HG02938 (cell line): ENCODE measurements around the gene PRICKLE2.

Experiments used
- ATAC-seq: cut with Tn5 transposase; IDR thresholded peaks from one replicate; pipeline ENCODE4 v1.9.1; 2021; ENCODE audit warnings: mild to moderate bottlenecking, moderate library complexity; ENCODE audit not compliant: unreplicated experiment

PRICKLE2 gene

DNA sequence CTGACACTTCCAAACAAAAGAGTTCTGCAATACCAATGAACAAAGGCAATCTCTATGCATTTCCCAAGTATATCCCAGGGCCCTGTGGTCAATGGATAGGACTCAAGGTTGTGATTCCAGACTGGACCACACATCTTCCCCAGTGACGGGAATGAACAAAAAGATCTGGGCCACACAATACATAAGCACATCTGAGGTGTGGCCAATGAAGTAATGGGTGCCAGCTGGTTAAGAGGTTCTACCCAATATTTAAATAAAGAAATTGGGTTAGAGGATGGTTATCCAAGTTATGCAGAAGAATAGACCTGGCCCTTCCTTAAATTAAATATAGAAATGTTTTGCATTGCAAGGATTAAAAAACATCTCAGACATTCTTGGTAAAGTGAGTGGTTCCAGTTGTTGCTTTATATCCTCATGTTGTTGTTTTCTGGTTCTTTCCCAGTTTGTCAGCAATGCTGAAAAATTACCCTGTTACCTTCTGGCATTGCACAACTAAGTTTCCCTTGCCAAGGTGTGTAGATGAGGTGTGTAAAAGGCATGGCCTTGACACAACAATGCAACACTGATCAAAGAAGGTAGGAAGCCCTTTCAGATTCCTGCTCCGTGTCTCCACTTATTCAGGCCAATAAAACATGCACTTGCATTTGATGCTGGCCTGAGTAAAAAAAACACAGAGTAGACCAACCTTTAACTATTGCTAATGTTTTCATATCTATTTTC, 86.5 kb downstream of the PRICKLE2 start:
- ATAC-seq, result no peak

DNA sequence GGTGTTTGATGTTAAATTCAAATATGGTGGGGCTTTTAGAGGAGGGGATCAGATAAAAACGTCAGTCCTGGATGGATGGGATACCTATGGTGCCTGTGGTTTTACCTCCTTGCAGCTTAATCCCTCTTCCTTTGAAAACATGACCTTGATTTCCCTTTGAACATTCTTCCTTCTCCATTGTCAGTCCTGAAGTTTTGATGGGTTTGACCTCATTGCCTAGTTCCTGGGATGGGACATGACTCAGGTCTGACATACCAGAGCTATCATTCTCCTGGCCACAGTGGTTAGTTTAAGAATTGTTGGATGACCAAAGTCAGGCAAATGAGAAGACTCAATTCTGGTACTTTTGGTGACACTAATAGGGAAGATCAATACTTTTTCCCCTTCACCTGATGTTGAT, 87.2 kb downstream of the PRICKLE2 start:
- no peak for ATAC-seq

DNA sequence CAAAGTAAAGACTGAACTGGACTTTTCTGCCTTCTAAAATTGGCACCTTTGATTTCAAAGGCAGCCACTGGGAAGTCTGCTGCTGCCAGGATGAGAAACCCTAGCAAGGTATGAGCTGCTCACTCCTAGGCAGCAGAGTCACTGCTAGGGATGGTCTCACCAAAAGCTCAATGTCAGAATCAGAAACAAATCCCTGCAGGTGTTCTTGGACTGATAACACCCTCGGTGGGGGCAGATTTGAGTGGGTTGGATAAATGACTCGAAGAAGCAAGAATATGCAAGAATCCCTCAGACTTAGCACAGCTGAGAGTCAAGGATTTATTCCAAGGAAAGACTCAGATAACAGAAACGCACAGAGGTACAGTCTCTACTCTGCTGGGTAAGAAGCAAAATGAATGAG, 90.4 kb downstream of the PRICKLE2 start:
- ATAC-seq, result no peak

DNA sequence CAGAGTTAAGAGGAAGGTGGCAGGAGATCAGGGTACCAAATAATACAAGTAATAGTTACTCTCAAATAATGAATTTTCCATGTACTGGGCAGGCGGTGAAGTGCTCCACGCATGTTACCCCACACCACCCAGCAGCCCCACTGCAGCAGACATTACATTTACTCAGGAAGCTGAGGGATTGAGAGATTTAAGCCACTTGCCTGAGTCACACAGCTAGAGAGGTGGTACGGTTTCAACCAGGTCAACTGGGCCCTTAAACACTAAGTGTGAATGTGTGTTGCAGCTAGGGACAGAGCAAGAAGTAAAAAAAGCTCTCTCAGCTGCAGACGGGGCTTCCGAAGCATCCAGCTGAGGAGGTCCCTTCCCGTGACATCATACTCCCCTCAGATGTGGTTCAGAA, 91.3 kb downstream of the PRICKLE2 start:
- ATAC-seq, result no peak

DNA sequence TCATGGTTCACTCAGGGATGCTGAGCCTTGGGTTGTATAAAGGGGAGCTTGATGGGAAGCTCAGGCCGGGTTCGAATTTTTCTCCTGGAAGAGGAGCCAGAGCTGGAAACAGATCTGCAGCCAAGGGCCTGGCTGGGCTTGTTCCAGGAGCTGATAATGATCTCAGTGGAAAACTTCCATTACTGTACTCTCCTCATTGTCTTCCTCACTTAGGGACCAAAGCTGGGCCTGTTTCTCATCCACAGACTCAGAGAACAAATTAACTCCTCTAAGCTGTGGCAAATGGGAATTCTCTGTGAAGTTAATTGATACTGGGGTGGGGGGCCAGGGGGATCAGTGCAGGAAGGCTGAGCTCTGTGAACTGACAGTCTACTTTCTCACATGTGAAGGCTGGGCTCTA, 92.0 kb downstream of the PRICKLE2 start:
- no peak for ATAC-seq

DNA sequence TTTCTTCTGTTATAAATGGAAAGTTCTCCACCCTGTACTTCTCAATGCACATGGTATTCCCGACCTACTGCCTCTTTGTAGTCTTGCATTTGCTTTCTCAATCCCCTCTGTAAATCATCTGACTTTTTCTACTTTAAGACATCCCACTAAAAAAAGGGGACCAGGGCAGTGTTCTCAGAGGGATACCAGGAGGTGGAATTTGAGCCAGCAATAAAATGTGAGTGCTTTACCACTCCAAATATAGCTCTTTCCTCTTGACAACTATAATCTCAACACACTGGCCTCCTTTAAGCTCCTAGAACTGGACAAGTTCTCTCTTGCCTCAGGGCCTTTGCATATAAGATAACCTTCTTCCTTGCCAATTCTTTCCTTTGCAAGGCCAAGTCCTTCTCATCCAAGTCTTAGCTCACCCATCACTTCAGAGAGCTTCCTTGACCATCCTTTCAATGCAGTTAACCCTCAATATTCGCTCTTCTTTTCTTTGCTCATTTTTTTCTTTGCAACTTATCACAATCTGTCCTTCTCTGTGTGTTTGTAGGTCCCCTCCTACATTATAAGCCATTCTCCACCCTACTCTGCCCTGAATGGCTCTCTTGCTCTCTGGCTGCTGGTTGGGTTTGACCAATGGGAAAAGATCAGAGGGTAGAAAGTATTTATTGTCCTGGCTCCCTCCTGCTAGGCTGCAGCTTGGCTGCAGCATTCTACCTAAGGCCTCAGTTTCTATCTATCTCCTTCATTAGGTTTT, 93.4 kb downstream of the PRICKLE2 start:
- no peak for ATAC-seq

DNA sequence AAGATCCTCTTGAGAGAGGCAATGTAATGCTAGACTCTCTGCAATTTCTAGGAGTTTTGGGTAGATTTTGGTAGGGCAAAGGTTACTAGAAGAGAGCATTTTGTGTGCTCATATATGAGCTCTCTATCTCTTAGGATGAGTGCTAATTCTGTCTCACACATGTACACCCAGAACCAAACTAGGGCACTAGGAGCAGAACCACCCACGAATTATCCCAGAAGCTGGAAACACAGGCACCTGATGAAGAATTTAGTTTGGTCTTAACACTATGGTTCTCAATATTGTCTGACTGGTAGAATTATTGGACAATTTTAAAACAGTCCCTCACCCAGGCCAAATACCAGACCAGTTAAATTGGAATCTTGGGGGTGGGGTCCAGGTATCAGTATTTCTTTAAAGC, 94.8 kb downstream of the PRICKLE2 start:
- ATAC-seq, result no peak

DNA sequence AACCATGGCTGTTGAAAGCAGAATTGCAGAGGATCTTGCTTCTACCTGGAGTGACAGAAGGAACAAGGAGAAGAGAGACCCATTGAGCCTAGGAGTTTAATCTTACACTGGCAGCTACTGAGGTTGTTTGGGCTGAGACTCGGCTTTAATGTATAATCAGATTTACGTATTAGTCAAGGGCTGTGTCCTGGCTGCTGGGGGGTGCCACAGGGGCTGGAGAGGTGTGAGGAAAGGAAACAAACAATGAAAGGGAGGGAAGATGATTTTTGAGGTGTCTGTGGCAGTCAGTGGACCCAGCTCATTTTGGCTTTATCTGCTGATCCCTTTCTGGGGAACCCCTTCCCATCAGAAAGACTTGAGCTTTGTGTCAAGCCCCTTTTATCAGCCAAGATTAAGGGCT, 95.7 kb downstream of the PRICKLE2 start:
- ATAC-seq, result no peak

DNA sequence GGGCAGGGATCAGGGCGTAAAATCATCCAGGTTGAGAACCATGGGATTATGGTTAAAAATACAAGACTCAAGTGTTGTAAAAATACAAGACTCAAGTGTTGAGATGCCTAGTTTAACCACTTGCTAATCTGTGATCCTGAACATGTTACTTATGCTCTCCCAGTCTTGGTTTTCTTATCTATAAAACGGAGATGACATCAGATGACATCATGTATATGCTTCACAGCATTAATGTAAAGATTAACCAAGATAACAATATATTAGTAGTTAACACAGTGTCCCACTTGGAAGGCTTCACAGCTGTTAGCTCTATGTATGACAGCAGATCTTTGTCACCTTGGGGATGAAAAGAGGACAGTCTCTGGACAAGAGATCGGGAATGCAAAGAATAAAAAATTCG, 96.2 kb downstream of the PRICKLE2 start:
- no peak for ATAC-seq

DNA sequence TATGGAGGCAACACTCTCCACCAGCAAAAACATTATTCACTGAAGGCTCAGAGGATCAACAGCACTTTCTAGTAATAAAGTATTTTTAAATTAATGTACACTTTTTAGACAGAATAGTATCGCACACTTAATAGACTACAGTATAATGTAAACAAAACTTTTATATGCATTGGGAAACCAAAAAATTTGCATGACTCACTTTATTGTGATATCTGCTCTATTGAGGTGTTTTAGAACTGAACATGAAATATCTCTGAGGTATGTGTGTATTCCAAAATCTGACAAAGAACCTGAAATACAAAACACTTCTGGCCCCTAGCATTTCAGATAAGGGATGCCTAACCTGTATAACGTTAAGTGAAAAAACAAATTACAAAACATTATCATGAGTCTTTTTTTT, 99.7 kb downstream of the PRICKLE2 start:
- no peak for ATAC-seq

DNA sequence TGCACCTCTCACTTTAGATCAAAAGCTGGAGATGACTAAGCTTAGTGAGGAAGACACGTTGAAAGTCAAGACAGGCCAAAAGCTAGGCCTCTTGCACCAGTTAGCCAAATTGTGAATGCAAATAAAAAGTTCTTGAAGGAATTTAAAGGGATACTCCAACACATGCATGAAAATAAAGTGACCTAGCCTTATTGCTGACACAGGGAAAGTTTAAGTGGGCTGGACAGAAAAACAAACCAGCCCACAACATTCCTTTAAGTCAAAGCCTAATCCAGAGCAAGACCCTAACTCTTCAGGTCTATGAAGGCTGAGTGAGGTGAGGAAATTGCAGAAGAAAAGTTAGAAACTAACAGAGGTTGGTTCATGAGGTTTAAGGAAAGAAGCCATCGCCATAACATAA, 101.3 kb downstream of the PRICKLE2 start:
- no peak for ATAC-seq

DNA sequence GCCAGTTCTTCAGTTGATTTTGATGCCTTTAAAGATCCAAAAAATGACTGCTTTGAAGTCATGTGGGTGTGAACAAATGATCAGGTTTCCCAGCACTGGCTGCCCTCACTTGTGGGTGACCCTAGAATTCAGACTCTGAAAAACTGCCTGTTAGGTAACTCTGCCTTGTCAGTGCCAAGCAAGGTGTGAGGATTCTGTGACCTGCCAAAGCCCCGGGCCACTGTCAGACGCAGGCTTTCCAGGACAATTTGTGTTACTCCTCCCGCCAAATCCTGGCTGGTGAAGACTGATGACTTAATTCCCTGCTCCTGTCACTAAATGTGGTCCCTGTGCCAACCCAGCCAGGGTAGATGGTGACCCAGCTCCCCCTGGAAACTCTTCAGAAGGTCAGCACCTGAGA, 102.8 kb downstream of the PRICKLE2 start:
- ATAC-seq, result no peak

DNA sequence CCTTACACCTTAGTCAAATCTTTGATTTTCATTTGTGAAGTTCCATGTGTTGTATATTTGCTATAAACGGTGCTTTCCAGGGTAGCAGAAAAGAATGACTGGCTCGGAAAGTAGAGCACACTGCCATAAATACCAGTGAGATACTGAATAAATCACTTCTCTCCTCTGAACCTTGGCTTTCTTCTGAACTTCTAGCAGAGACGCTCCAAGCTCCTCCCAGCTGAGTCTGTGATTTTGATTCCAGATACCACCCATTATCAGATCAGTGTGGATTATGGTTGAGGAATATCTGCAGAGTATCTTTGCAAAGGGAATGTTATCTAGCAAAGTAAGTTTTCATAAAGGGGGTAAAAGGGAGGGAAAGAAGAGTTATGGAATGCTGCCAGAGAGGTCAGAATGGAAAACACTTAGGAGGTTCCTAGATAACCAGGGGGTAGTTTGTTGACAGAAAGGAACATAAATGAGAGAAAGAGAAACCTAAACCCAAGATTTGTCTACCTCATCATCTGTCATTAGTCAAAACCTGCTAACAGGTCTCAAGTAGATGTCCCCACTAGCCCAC, 103.4 kb downstream of the PRICKLE2 start:
- ATAC-seq, result no peak

DNA sequence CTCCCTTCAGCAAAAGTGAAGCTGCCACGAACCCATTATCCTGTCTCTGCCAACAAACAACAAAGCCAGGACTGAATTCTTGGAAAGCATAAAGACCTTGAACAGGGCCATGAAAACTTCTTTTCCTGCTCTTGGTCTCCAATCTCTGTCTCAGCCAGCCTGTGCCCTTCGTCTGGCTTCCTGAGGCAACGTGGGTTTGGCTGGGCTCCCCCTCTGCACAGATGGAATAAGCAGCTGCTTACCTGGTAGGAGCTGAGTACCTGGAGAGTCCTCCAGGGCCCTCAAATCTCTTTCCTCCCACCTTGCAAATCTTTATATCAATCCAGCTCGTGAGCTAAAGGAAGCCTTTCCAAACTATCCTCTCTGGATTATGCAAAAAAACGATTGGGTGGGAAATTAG, 104.4 kb downstream of the PRICKLE2 start:
- no peak for ATAC-seq

DNA sequence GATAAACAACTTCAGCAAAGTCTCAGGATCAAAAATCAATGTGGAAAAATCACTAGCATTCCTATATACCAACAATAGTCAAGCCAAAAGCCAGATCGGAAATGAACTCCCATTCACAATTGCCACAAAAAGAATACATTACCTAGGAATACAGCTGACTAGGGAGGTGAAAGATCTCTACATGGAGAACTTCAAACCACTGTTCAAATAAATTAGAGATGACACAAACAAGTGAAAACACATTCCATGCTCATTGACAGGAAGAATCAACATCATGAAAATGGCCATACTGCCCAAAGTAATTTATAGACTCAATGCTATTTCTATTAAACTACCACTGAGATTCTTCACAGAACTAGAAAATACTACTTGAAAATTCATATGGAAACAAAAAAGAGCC, 107.8 kb downstream of the PRICKLE2 start:
- no peak for ATAC-seq

DNA sequence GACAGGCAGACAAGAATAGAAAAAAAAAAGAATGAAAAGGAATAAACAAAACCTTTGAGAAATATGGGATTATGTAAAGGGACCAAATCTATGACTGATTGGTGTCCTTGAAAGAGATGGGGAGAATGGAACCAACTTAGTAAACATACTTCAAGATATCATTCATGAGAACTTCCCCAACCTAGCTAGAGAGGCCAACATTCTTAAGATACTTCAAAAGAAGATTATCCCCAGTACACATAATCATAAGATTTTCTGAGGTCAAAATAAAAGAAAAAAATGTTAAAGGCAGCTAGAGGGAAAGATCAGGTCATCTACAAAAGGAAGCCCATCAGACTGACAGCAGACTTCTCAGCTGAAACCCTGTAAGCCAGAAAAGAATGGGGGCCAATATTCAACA, 110.6 kb downstream of the PRICKLE2 start:
- no peak for ATAC-seq

DNA sequence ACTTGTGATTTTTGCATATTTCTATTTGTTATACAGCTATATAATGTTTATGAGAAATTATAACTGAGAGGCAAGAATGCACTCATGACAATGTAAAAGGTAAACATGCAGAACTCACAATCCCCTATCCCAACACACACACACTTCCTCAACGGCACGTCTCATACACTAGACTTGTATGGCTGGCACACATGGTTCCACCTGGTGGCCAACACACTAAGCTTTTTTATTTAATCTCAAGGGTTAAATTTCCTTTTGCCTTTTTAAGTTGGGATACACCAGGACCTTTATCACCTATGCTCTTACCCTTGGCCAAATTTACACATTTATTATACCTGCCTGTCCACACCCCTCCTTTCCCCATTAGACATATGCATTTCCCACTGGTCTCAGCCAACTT, 113.4 kb downstream of the PRICKLE2 start:
- no peak for ATAC-seq

DNA sequence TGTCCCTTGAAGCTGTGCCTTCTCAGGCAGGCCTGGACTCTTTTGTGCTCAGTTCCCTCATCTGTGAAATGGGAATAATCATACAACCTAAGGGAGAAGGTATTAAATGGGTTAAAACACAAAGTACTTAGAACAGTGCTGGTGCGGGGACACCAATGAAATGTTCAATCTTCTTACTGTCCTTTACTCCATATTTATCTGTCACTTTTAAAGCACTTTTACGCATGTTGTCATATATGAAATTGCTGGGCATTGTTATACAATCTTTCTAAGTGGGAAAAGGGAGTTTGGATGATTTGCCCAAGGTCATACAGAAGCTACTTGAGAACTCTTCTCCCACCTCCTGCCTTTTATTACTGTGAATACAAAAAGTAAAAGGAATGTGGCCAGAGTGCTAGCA, 114.2 kb downstream of the PRICKLE2 start:
- no peak for ATAC-seq

DNA sequence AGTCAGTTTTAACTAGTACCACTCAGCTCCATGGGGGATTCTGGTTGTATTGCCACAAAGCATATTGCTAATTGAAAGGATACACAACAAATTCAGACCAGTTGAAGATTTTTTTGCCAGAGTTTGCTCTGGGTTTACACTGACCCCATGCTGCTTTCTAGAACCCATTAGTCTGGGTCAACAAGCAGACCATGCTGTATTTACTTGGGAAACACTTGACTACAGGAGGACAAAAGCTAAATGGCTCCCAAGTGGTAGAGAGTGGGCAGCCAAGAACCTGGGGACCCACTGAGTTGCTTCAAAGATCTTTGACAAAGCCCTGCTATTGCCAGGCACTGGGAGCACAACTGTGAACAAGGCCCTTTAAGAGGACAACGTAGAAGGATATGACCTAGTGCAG, 115.2 kb downstream of the PRICKLE2 start:
- ATAC-seq, result no peak

DNA sequence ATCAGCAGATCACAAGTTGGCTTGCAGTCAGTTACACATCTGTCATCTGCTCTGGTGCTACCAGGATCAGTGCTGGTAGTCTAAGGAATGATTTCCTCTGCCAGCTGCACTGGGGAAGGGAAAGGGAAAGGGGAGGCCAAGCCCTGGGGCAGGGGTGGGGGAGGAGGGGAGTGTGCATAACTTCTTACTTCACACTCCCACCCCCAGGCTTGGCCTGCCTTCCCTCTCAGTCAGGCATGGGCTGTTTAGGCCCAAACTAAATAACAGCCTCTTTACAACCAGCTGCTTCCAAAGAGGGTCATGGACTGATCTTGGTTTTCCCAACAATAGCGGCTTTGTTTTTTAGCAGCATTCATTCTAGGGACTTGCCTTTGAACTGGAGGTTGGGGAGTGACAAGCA, 115.8 kb downstream of the PRICKLE2 start:
- ATAC-seq, result no peak

DNA sequence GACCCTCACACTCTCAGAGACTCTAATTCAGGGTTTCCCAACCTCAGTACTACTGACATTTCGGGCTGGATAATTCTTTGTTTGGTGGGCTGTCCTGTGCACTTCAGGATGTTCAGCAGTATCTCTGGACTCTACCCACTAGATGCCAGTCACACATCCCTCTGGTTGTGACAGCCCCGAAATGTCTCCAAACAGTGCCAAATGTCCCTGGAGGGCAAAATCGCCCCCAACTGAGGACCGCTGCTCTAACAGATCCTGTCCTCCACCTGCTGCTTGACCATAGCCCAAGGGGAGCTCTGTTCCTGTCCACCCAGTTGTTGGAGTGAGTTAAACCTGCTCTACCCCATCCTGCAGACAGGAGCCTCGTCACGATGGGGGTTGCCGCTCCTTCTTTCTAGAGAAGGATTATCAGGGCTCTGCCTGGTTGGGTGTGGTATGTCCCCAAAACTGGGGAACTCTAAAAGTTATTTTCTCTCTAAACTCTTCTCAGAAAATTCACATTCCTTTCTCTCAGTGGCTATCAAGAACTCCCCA, 116.4 kb downstream of the PRICKLE2 start:
- no peak for ATAC-seq

DNA sequence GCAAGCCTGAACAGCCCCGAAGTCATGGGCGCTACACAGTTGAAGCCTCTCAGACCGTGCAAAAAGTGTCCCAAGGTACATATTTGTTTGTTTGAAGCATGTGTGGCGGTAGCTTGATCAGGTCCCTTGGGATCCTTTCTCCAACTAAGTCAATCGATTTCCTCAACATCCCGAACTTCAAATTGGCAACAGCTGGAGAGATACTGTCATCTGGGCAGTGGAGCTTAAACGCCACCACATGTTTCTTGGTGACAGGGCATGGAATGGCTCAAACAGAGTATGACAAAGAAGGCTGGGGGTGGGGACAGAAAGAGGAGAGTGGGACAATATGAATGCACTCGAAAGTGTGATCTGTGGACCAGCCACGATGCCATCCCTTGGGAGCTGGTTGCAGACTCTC, 117.0 kb downstream of the PRICKLE2 start:
- ATAC-seq, result no peak
